Measurements from ENCODE around the gene SYNE1.

Gene SYNE1

GRCh38 chr6:152364866-152365265 is 272.3 kb downstream of the SYNE1 start:
- DNase-seq (ENCODE audit: low read depth): no peak
- TF ChIP-seq CTCF (IDR thresholded peaks at IDR 0.05; ENCODE audit: low read depth, low read length, missing control alignments): no peak
- H3K4me3 ChIP-seq (ENCODE audit: low read depth, low read length): no peak overlapping the region
- in situ Hi-C loops (cut with HindIII; ENCODE audit: low sequenced_read_pairs): no loop called here

GRCh38 chr6:152360034-152360433 is 277.1 kb downstream of the SYNE1 start:
- in situ Hi-C loops (cut with HindIII; ENCODE audit: low sequenced_read_pairs): no loop called here
- DNase-seq (ENCODE audit: low read depth): no peak
- no peak overlapping the region for H3K4me3 ChIP-seq (ENCODE audit: low read depth, low read length)
- TF ChIP-seq CTCF (IDR thresholded peaks at IDR 0.05; ENCODE audit: low read depth, low read length, missing control alignments): no peak

- peak; percentile 33 for DNase-seq (ENCODE audit: low read depth)
- in situ Hi-C loops (cut with HindIII; ENCODE audit: low sequenced_read_pairs): no loop called here
- TF ChIP-seq CTCF (IDR thresholded peaks at IDR 0.05; ENCODE audit: low read depth, low read length, missing control alignments): peak; percentile 47
- no peak overlapping the region for H3K4me3 ChIP-seq (ENCODE audit: low read depth, low read length)
These were observed 280.5 kb downstream of the SYNE1 start for GRCh38 chr6:152356662-152357061.

- in situ Hi-C loops (cut with HindIII; ENCODE audit: low sequenced_read_pairs): no loop called here
- no peak for DNase-seq (ENCODE audit: low read depth)
- no peak overlapping the region for H3K4me3 ChIP-seq (ENCODE audit: low read depth, low read length)
- TF ChIP-seq CTCF (IDR thresholded peaks at IDR 0.05; ENCODE audit: low read depth, low read length, missing control alignments): no peak
These were observed 281.1 kb downstream of the SYNE1 start for GRCh38 chr6:152356016-152356415.

GRCh38 chr6:152355166-152355565 is 282.0 kb downstream of the SYNE1 start:
- no peak overlapping the region for H3K4me3 ChIP-seq (ENCODE audit: low read depth, low read length)
- in situ Hi-C loops (cut with HindIII; ENCODE audit: low sequenced_read_pairs): no loop called here
- no peak for TF ChIP-seq CTCF (IDR thresholded peaks at IDR 0.05; ENCODE audit: low read depth, low read length, missing control alignments)
- no peak for DNase-seq (ENCODE audit: low read depth)

DNA sequence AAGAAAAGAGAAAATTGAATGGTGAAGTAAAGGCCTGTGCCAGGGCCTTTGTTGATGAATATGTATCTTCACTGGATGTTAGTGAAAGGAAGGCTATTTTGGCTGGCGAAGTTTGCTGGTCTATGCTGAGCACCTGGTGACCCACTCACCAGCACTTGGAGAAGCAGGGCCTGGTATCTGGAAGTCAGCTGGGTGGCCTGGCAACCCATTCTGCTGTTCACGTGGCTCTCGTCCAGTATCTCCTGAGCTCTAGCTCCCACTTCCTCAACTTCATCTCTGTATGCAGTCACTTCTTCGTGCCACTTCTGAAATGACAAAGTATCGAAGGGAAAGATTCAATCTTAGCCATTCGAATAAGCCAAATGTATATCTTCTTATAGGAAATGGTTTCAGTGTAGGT is 283.7 kb downstream of the SYNE1 start:
- DNase-seq (ENCODE audit: low read depth): no peak
- in situ Hi-C loops (cut with HindIII; ENCODE audit: low sequenced_read_pairs): no loop called here
- no peak overlapping the region for H3K4me3 ChIP-seq (ENCODE audit: low read depth, low read length)
- no peak for TF ChIP-seq CTCF (IDR thresholded peaks at IDR 0.05; ENCODE audit: low read depth, low read length, missing control alignments)

DNA sequence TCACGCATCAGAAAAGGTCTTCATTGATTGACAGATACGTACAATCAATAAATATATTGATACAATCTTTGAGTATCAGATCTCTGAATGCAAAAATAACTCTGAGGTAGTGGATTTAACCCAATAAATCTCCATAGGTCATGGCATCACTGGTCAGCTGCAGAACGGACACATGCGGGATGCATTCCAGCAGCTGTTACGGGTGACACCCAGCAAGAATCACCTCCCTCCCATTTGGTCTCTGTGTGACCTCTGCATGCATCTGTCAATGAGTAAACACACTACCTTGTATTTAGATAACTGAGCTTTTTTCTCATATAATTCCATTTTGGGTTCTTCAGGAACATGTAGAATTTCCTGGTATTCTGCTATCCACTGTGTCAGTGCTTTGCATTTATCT is 285.4 kb downstream of the SYNE1 start:
- no peak for TF ChIP-seq CTCF (IDR thresholded peaks at IDR 0.05; ENCODE audit: low read depth, low read length, missing control alignments)
- DNase-seq (ENCODE audit: low read depth): no peak
- in situ Hi-C loops (cut with HindIII; ENCODE audit: low sequenced_read_pairs): no loop called here
- H3K4me3 ChIP-seq (ENCODE audit: low read depth, low read length): no peak overlapping the region
